HG03175 (cell line): Measurements from ENCODE around the gene WNT16.
"Not testable (repeated sequence)": the region's sequence is repeated elsewhere in the genome, so short reads cannot be mapped to it uniquely, and the experiment has no call there.

ENCODE experiments used
- ATAC-seq: cut with Tn5 transposase; IDR thresholded peaks from one replicate; pipeline ENCODE4 v1.9.1; 2021; ENCODE audit warnings: mild to moderate bottlenecking, moderate library complexity; ENCODE audit not compliant: unreplicated experiment

Gene WNT16

GRCh38 chr7:121328508-121329190 lies at the start of gene WNT16:
Gene WNT16, plus strand, starts transcription at chr7:121329000. Its CDS starts 293 bp downstream, at chr7:121329293.
- ATAC-seq, result peak; percentile 47

- ATAC-seq, result no peak
Observed at GRCh38 chr7:121279060-121279620, 49.7 kb upstream of the WNT16 start.

- ATAC-seq, result no peak
Observed at GRCh38 chr7:121279822-121280221, 49.0 kb upstream of the WNT16 start.

GRCh38 chr7:121280656-121281055 lies 48.1 kb upstream of the WNT16 start:
- ATAC-seq, result no peak

- no peak for ATAC-seq
Observed at GRCh38 chr7:121282129-121282528, 46.7 kb upstream of the WNT16 start.

GRCh38 chr7:121285066-121285667 lies 43.6 kb upstream of the WNT16 start:
- ATAC-seq, result no peak

- ATAC-seq, result no peak
Observed at GRCh38 chr7:121286186-121286585, 42.6 kb upstream of the WNT16 start.

- no peak for ATAC-seq
Observed at GRCh38 chr7:121286742-121287734, 41.8 kb upstream of the WNT16 start.

GRCh38 chr7:121288894-121289293 lies 39.9 kb upstream of the WNT16 start:
- no peak for ATAC-seq

GRCh38 chr7:121289930-121290329 lies 38.9 kb upstream of the WNT16 start:
- not testable (repeated sequence) for ATAC-seq

- no peak for ATAC-seq
Observed at GRCh38 chr7:121294448-121294992, 34.3 kb upstream of the WNT16 start.

GRCh38 chr7:121297843-121298242 lies 31.0 kb upstream of the WNT16 start:
- no peak for ATAC-seq

GRCh38 chr7:121298831-121299239 lies 30.0 kb upstream of the WNT16 start:
- no peak for ATAC-seq

GRCh38 chr7:121300685-121301420 lies 27.9 kb upstream of the WNT16 start:
- ATAC-seq, result no peak

GRCh38 chr7:121301446-121302213 lies 27.2 kb upstream of the WNT16 start:
- ATAC-seq, result no peak

GRCh38 chr7:121302214-121302745 lies 26.5 kb upstream of the WNT16 start:
- peak; percentile 99 for ATAC-seq

- no peak for ATAC-seq
Observed at GRCh38 chr7:121303422-121304101, 25.2 kb upstream of the WNT16 start.

GRCh38 chr7:121304102-121304658 lies 24.6 kb upstream of the WNT16 start:
- no peak for ATAC-seq
